Muscle layer of colon (tissue), 2 donors: ENCODE data around the gene IKZF2.

Experiments used
- H3K27ac ChIP-seq: one replicate; pipeline ENCODE4 v1.7.0; 2013; ENCODE audit warnings: low read depth, mild to moderate bottlenecking, low read length, moderate library complexity
- H3K27me3 ChIP-seq, 2 donors: one replicate each; pipeline ENCODE4 v1.7.0; 2013; ENCODE audit warnings: low read length in 2 of 2, mild to moderate bottlenecking in 2 of 2; ENCODE audit not compliant: insufficient read depth in 2 of 2, control insufficient read depth in 1 of 2
- H3K36me3 ChIP-seq: one replicate; pipeline ENCODE4 v1.7.0; 2013; ENCODE audit warnings: mild to moderate bottlenecking, low read length; ENCODE audit not compliant: insufficient read depth
- H3K4me1 ChIP-seq: one replicate; pipeline ENCODE4 v1.7.0; 2013; ENCODE audit warnings: mild to moderate bottlenecking, low read length; ENCODE audit not compliant: insufficient read depth
- H3K4me3 ChIP-seq, 2 donors: one replicate each; pipeline ENCODE4 v1.7.0; 2013; ENCODE audit warnings: low read length in 2 of 2, low read depth in 1 of 2, mild to moderate bottlenecking in 1 of 2, moderate library complexity in 1 of 2
- H3K9ac ChIP-seq: one replicate; pipeline ENCODE4 v1.7.0; 2013; ENCODE audit warnings: low read length
- H3K9me3 ChIP-seq: one replicate; pipeline ENCODE4 v1.7.0; 2013; ENCODE audit warnings: mild to moderate bottlenecking, low read length
- donor health status: abdominal sarcoma.
- donor health status: Adenocarcinoma of cecum.

IKZF2 gene

GRCh38 chr2:213010106-213010779 lies 141.2 kb downstream of the IKZF2 start:
- no peak overlapping the region for H3K4me3 ChIP-seq
- no peaks in the 10 kb centered on the region for H3K4me1 ChIP-seq
- H3K9me3 ChIP-seq: no peaks in the 10 kb centered on the region
- H3K27ac ChIP-seq: no peak overlapping the region
- H3K9ac ChIP-seq: no peak overlapping the region
- H3K27me3 ChIP-seq: no peaks in the 10 kb centered on the region
- H3K36me3 ChIP-seq: no peaks in the 10 kb centered on the region

- no peaks in the 10 kb centered on the region for H3K9me3 ChIP-seq
- H3K4me3 ChIP-seq: no peak overlapping the region
- H3K27ac ChIP-seq: no peak overlapping the region
- H3K27me3 ChIP-seq: no peaks in the 10 kb centered on the region
- no peak overlapping the region for H3K9ac ChIP-seq
- no peaks in the 10 kb centered on the region for H3K4me1 ChIP-seq
- no peaks in the 10 kb centered on the region for H3K36me3 ChIP-seq
Measured at GRCh38 chr2:213007290-213007838, 144.0 kb downstream of the IKZF2 start.

- Histone ChIP-seq H3K4me3 (no peak overlapping the region), H3K4me1 (no peaks in the 10 kb centered on the region), H3K36me3 (no peaks in the 10 kb centered on the region), H3K27ac (no peak overlapping the region), H3K9ac (no peak overlapping the region), H3K9me3 (no peaks in the 10 kb centered on the region), H3K27me3 (no peaks in the 10 kb centered on the region)
Measured at GRCh38 chr2:213004197-213004821, 147.1 kb downstream of the IKZF2 start.

- Histone ChIP-seq H3K36me3 (no peaks in the 10 kb centered on the region), H3K9me3 (no peaks in the 10 kb centered on the region), H3K4me1 (no peaks in the 10 kb centered on the region), H3K9ac (no peak overlapping the region), H3K4me3 (no peak overlapping the region), H3K27ac (no peak overlapping the region), H3K27me3 (no peaks in the 10 kb centered on the region)
Measured at GRCh38 chr2:213002383-213002782, 149.0 kb downstream of the IKZF2 start.

- Histone ChIP-seq H3K9me3 (no peaks in the 10 kb centered on the region), H3K27ac (no peak overlapping the region), H3K27me3 (no peaks in the 10 kb centered on the region), H3K4me1 (no peaks in the 10 kb centered on the region), H3K9ac (no peak overlapping the region), H3K36me3 (no peaks in the 10 kb centered on the region), H3K4me3 (no peak overlapping the region)
Measured at GRCh38 chr2:213001297-213001910, 150.0 kb downstream of the IKZF2 start.

- H3K9me3 ChIP-seq: no peaks in the 10 kb centered on the region
- no peak overlapping the region for H3K4me3 ChIP-seq
- no peak overlapping the region for H3K9ac ChIP-seq
- H3K36me3 ChIP-seq: no peaks in the 10 kb centered on the region
- H3K27me3 ChIP-seq: no peaks in the 10 kb centered on the region
- no peaks in the 10 kb centered on the region for H3K4me1 ChIP-seq
- no peak overlapping the region for H3K27ac ChIP-seq
Measured at GRCh38 chr2:212998626-212999359, 152.6 kb downstream of the IKZF2 start.

GRCh38 chr2:212997526-212998020 lies 153.8 kb downstream of the IKZF2 start:
- Histone ChIP-seq H3K9me3 (no peaks in the 10 kb centered on the region), H3K4me1 (no peaks in the 10 kb centered on the region), H3K9ac (no peak overlapping the region), H3K4me3 (no peak overlapping the region), H3K27me3 (no peaks in the 10 kb centered on the region), H3K36me3 (no peaks in the 10 kb centered on the region), H3K27ac (no peak overlapping the region)

GRCh38 chr2:212995920-212996319 lies 155.5 kb downstream of the IKZF2 start:
- Histone ChIP-seq H3K27me3 (no peaks in the 10 kb centered on the region), H3K9me3 (no peaks in the 10 kb centered on the region), H3K9ac (no peak overlapping the region), H3K36me3 (no peaks in the 10 kb centered on the region), H3K4me3 (no peak overlapping the region), H3K4me1 (no peaks in the 10 kb centered on the region), H3K27ac (no peak overlapping the region)

- Histone ChIP-seq H3K36me3 (no peaks in the 10 kb centered on the region), H3K27ac (no peak overlapping the region), H3K4me3 (no peak overlapping the region), H3K9ac (no peak overlapping the region), H3K27me3 (no peaks in the 10 kb centered on the region), H3K4me1 (no peaks in the 10 kb centered on the region), H3K9me3 (no peaks in the 10 kb centered on the region)
Measured at GRCh38 chr2:212994976-212995375, 156.4 kb downstream of the IKZF2 start.

- Histone ChIP-seq H3K9me3 (no peaks in the 10 kb centered on the region), H3K4me1 (no peaks in the 10 kb centered on the region), H3K36me3 (no peaks in the 10 kb centered on the region), H3K9ac (no peak overlapping the region), H3K27me3 (no peaks in the 10 kb centered on the region), H3K27ac (no peak overlapping the region), H3K4me3 (no peak overlapping the region)
Measured at GRCh38 chr2:212991120-212991519, 160.3 kb downstream of the IKZF2 start.

GRCh38 chr2:212990697-212991096 lies 160.7 kb downstream of the IKZF2 start:
- no peak overlapping the region for H3K9ac ChIP-seq
- no peak overlapping the region for H3K4me3 ChIP-seq
- H3K27ac ChIP-seq: no peak overlapping the region
- no peaks in the 10 kb centered on the region for H3K27me3 ChIP-seq
- no peaks in the 10 kb centered on the region for H3K9me3 ChIP-seq
- no peaks in the 10 kb centered on the region for H3K4me1 ChIP-seq
- H3K36me3 ChIP-seq: no peaks in the 10 kb centered on the region
